ENCODE measurements around the gene FLACC1. TPM values are rescaled to one million over a fixed set of nuclear protein-coding genes. Genes with fewer than 3 reads are reported as not detected.
A peak's percentile ranks its signal among the peaks of the same experiment; 100 is the strongest.

Gene FLACC1
- total and polyA plus RNA-seq, 9 of the 15 experiments (the other 6 are each of a cell fraction or from before 2014, with no cell fraction given), result 0.07 to 0.68 (median 0.22) TPM; not detected in 2

DNA sequence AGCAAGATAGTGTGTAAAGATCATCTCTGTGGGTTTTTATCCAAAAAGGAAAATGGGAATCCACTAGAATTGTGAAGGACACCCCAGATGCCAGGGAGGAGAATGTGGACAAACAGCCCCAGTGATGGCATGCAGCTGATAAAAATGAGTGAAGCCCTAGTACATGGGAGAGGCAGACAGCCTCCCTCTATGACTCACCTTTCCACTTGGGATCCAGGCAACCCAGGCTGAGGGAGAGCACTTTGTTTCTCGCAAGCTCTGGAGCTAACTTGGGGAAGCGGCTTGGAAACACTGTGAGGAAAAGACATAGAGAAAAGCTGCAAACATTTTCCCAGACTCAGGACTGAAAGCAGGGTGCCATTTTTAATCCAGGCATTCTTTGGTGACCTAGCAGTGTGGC is 5.3 kb upstream of the FLACC1 start:
- DNase-seq (ENCODE audit: extremely low read depth in 1 of 4, low spot score in 3 of 4) (no peak), FAIRE-seq (no peak), ATAC-seq (no peak)
- no peak overlapping the region for H2AFZ ChIP-seq (ENCODE audit: low read depth, low read length)
- H3K79me2 ChIP-seq (ENCODE audit: control insufficient read depth, insufficient read depth, low read length), result no peaks in the 10 kb centered on the region
- no peak overlapping the region for H3K4me2 ChIP-seq (ENCODE audit: insufficient read depth, low read length)
- no peaks in the 10 kb centered on the region for H3K9me3 ChIP-seq (replicated peaks; ENCODE audit: control insufficient read depth, insufficient read depth, low read depth, low read length)
- no peaks in the 10 kb centered on the region for H4K20me1 ChIP-seq (replicated peaks; ENCODE audit: control insufficient read depth, insufficient read depth, low read length)
- H3K4me1 ChIP-seq (replicated peaks in 1 of 2; ENCODE audit: control insufficient read depth in 2 of 2, insufficient read depth in 2 of 2, low read length in 2 of 2), result no peaks in the 10 kb centered on the region
- no peak overlapping the region for H3K4me3 ChIP-seq
- H3K27ac ChIP-seq (ENCODE audit: extremely low read depth, low read depth, low read length), result no peak overlapping the region
- H3K9ac ChIP-seq (ENCODE audit: insufficient read depth in 1 of 2, low read depth in 2 of 2, low read length in 2 of 2), result no peak overlapping the region
- in situ Hi-C loops (cut with MboI), result loop anchor here (5.0 to 25.0 kb wide), 2 partner anchors 130 to 450 kb away; no protein-coding TSS in a partner anchor
- intact Hi-C loops (cut with micrococcal nuclease), result loop anchor here (5.0 kb wide), 1 partner anchor 180 kb away; the partner anchor contains the start of gene CASP10
- H3K27me3 ChIP-seq (ENCODE audit: control insufficient read depth in 2 of 2, insufficient read depth in 2 of 2, low read length in 2 of 2), result no peaks in the 10 kb centered on the region
- H3K9me1 ChIP-seq (ENCODE audit: control insufficient read depth, insufficient read depth, low read length), result no peaks in the 10 kb centered on the region
- BruUV-seq (replicated peaks), result no TSS peak
- no CpG with 5 or more reads among the region's 2 CpGs for WGBS (ENCODE audit: insufficient coverage, low coverage, missing lambda C conversion rate)
- ChIA-PET CTCF (ENCODE audit: low intra/inter-chr PET ratio) (interaction anchor here (2.1 kb wide), 1 partner anchor 126 kb away, joined by 5 read pairs; no protein-coding TSS in a partner anchor), POLR2A (interaction anchor here (0.5 kb wide), 1 partner anchor 11 kb away, joined by 3 read pairs; no protein-coding TSS in a partner anchor)
- no peaks in the 10 kb centered on the region for H3K36me3 ChIP-seq (ENCODE audit: control insufficient read depth, insufficient read depth, low read length)
- TF ChIP-seq NFRKB (IDR thresholded peaks at IDR 0.05; ENCODE audit: low read depth) (no peak), HDAC1 (IDR thresholded peaks at IDR 0.05) (no peak), RUNX1 (IDR thresholded peaks at IDR 0.05; ENCODE audit: low read depth) (no peak), ZNF232 (CRISPR knock-in tag; IDR thresholded peaks at IDR 0.05) (no peak), JUND (IDR thresholded peaks at IDR 0.05; ENCODE audit: borderline replicate concordance, low read depth, low read length) (peak; percentile 14; the same call in 1 of the 2 replicates), JUND (tag; IDR thresholded peaks at IDR 0.05; ENCODE audit: borderline replicate concordance, low read depth, low read length) (no peak), ZNF507 (tag; conservative IDR thresholded peaks at IDR 0.05) (no peak), POU5F1 (IDR thresholded peaks at IDR 0.05; ENCODE audit: borderline replicate concordance, low read depth, low read length, partially characterized antibody) (no peak), ZNF311 (CRISPR knock-in tag; IDR thresholded peaks at IDR 0.05) (no peak), NFATC3 (IDR thresholded peaks at IDR 0.05) (no peak), MCM3 (IDR thresholded peaks at IDR 0.05) (no peak), SMAD1 (IDR thresholded peaks at IDR 0.05; ENCODE audit: low read depth, low read length, partially characterized antibody) (no peak), CHD1 (IDR thresholded peaks at IDR 0.05; ENCODE audit: low read length) (no peak), ZNF316 (IDR thresholded peaks at IDR 0.05) (no peak), MED1 (CRISPR knock-in tag; IDR thresholded peaks at IDR 0.05; ENCODE audit: borderline replicate concordance) (no peak), NR2F6 (CRISPR knock-in tag; IDR thresholded peaks at IDR 0.05) (no peak)
- TF ChIP-seq, protein P1, sequence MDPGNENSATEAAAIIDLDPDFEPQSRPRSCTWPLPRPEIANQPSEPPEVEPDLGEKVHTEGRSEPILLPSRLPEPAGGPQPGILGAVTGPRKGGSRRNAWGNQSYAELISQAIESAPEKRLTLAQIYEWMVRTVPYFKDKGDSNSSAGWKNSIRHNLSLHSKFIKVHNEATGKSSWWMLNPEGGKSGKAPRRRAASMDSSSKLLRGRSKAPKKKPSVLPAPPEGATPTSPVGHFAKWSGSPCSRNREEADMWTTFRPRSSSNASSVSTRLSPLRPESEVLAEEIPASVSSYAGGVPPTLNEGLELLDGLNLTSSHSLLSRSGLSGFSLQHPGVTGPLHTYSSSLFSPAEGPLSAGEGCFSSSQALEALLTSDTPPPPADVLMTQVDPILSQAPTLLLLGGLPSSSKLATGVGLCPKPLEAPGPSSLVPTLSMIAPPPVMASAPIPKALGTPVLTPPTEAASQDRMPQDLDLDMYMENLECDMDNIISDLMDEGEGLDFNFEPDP (CRISPR knock-in tag; IDR thresholded peaks at IDR 0.05), result no peak
- TF ChIP-seq, protein P2, sequence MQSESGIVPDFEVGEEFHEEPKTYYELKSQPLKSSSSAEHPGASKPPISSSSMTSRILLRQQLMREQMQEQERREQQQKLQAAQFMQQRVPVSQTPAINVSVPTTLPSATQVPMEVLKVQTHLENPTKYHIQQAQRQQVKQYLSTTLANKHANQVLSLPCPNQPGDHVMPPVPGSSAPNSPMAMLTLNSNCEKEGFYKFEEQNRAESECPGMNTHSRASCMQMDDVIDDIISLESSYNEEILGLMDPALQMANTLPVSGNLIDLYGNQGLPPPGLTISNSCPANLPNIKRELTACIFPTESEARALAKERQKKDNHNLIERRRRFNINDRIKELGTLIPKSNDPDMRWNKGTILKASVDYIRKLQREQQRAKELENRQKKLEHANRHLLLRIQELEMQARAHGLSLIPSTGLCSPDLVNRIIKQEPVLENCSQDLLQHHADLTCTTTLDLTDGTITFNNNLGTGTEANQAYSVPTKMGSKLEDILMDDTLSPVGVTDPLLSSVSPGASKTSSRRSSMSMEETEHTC (IDR thresholded peaks at IDR 0.05), result no peak
- TF ChIP-seq, protein P3, sequence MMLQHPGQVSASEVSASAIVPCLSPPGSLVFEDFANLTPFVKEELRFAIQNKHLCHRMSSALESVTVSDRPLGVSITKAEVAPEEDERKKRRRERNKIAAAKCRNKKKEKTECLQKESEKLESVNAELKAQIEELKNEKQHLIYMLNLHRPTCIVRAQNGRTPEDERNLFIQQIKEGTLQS (IDR thresholded peaks at IDR 0.05), result peak; percentile 12; the same call in 1 of the 2 replicates
- TF ChIP-seq, protein P3 (CRISPR knock-in tag; conservative IDR thresholded peaks at IDR 0.05), result no peak
- TF ChIP-seq, protein P4, sequence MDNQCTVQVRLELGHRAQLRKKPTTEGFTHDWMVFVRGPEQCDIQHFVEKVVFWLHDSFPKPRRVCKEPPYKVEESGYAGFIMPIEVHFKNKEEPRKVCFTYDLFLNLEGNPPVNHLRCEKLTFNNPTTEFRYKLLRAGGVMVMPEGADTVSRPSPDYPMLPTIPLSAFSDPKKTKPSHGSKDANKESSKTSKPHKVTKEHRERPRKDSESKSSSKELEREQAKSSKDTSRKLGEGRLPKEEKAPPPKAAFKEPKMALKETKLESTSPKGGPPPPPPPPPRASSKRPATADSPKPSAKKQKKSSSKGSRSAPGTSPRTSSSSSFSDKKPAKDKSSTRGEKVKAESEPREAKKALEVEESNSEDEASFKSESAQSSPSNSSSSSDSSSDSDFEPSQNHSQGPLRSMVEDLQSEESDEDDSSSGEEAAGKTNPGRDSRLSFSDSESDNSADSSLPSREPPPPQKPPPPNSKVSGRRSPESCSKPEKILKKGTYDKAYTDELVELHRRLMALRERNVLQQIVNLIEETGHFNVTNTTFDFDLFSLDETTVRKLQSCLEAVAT (IDR thresholded peaks at IDR 0.05), result no peak
